NOMO-1 (cell line): ENCODE data around the gene ECEL1.

Experiments
- DNase-seq, 2 experiments: peaks; one replicate each; lab custom pipeline; 2025; ENCODE audit not compliant: unreplicated experiment in 2 of 2; lab: John Stamatoyannopoulos, UW

ECEL1 gene

DNA sequence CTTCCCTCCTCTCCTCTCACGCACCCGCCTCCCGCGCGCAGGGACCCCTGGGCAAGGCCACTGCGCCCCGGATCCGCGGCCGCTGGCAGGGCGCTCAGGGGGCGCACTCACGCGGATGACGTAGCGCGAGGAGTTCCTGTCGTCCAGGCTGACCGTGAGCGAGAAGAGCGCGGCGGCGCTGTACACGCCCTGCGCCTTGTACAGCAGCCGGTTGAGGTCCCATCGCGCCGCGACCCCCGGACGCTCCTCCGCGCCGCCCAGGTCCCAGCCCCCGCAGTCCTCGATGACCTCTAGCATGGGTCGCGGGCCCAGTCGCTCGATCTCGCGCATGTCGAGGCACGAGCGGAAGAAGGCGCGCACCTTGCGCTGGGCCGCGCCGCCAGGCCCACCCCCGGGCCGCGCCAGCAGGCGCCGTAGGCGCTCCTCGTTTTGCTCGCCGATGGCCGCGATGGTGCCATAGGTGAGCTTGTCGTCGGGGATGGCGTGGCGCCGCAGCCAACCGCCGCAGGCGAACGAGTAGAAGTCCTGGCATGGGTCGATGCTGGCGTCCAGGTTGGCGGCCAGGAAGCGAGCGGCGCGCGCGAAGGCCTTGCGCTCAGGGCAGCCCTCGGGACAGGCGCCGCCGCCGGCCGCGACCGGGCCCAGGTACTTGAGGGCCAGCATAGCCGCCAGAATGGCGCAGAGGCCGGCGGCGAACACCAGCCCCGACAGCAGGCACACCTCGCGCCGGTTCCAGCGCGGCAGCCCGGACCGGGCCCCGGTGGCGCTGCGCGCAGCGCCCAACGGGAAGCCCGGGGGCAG lies 1.7 kb downstream of the ECEL1 start:
- no peak for DNase-seq

- DNase-seq = no peak
These were observed 2.3 kb downstream of the ECEL1 start for GRCh38 chr2:232485348-232485756.

DNA sequence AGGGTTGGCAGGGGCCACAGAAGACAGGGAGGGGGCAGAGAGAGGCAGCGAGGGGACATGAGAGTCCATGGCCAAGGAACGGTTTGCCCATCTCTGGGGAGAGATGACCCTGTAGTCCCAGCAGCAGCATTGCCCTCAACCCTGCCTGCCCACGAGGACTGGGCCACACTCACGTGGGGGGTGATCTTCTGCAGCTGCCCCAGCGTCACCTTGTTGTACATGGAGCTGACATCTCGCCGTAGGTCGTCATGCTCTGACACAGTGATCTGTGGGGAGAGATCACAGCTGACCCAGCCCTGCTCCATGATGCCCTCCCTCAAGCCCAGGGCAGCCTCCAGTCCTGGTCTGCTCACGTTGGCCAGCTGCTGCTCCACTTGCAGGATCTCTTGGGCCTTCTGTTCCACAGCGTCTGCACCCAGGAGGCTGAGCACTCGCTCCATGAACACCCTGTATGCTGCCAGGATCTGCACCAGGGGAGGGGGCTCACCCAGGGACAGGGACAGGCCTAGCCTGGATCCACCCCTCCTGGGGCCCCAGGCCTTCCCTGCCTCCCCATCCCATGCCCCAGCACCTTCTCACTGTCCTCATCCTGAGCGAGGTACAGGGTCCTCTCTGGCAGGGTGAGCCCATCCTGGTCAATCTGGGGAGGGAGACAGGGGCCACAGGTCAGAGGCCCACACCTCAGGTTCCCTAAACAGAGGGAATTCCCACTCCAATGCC lies 2.8 kb downstream of the ECEL1 start:
- no peak for DNase-seq

GRCh38 chr2:232483923-232484627 lies 3.6 kb downstream of the ECEL1 start:
- no peak for DNase-seq

DNA sequence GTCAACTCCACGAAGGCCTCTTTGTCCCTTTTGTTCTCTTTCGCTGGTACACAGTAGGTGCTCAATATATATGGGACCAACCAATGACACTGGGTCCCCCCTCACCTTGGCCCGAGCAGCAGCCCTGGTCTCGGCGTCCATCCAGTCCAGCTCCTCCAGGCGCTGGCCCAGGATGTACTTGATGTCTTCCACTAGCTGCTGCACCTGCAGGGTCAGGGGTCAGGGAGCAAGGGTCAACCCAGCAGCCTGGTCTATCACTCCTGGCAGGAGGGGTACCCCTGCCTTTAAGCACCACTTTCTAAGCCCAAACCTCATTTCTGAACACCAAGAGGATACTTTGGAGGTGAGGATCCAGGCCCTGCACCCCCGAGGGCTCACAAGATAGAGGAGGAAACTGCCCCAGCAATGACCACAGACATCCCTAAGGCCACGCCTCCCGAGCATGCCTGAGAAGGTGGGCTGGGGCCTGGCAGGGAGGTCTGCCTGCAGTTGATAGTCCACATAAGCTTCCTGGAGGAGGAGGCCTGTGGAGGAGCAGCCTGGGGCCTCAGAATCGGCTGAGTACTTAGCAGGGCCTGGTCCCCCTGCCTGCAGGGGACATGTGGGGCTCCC lies 4.2 kb downstream of the ECEL1 start:
- DNase-seq = no peak

GRCh38 chr2:232482301-232483238 lies 5.1 kb downstream of the ECEL1 start:
- no peak for DNase-seq

- no peak for DNase-seq
These were observed 6.1 kb downstream of the ECEL1 start for GRCh38 chr2:232481322-232482140.

GRCh38 chr2:232480201-232481190 lies 7.1 kb downstream of the ECEL1 start:
- no peak for DNase-seq

DNA sequence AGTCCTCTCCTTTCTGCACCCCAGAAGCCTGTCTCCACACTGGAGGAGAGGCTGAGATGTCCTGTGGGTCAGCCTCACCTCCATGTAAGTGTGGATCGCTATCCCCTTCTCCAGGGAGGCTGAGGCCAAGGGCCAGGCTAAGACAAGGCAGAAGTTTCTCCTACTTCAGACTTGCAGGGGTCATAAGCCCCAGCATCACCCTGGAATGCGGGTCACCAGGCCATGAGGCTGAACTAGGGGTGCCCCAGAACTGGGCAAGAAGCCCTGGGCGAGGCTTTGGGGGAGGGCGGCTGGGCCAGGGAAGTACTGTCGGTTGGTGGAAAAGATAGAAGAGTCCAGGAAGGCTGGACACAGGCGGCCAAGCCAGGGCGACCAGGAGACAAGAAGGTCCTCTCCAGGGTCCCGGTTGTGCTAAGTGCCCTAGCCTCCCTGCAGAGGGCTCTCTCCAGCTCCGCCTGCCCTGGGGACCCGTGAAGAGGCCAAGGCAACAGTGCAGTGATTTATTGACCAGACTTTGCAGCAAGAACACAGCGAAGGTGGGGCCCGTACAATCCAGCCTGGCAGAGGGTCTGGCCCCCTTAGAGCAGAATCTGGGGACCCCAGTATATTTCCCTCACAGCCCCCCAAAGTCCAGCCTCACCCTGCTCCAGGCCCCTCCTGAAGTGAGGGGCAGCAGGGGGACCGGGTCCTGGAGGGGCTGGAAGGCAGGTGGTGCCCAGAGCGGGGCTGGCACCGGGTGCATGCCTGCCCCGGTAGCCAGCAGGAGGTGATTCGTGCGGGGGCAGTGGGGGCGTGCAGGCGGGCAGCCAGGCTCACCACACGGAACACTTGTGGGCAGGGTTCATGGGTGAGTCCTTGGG lies 8.1 kb downstream of the ECEL1 start:
- no peak for DNase-seq

GRCh38 chr2:232478571-232479340 lies 8.9 kb downstream of the ECEL1 start:
- DNase-seq = no peak

DNA sequence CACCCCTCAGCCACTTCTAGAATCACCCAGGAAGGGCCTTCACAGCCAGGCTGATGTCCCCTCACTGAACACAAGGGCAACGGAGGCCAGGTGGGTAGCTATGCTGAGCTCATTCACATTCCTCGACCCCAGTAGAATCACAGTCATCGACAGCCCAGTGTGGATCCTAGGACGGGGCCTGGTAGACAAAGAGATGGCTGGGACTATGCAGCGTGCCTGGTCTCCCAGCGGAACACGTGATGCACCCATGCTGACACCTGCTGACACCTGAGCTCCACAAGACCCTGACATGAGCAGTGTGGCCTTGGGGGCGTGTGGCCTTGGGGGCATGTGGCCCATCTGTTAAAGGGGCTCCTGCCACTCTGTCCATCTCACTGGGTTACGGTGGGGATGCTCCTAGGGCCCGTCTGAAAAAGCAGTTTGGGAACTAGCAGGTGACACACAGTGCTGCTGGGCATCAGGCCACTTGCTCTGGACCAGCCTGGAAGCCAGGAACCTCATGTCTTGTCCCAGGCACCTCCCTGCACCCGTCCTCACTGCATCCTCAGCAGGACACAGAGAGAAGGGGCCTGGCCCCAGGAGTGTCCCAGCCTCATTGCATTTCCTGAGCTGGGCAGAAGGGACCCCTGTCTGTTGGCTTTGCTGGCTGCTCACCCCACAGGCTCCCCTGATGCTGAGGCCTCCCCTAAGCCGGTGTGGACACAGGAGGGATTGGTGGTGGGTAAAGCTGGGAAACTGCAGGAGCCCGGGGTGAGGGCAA lies 9.7 kb downstream of the ECEL1 start:
- no peak for DNase-seq

DNA sequence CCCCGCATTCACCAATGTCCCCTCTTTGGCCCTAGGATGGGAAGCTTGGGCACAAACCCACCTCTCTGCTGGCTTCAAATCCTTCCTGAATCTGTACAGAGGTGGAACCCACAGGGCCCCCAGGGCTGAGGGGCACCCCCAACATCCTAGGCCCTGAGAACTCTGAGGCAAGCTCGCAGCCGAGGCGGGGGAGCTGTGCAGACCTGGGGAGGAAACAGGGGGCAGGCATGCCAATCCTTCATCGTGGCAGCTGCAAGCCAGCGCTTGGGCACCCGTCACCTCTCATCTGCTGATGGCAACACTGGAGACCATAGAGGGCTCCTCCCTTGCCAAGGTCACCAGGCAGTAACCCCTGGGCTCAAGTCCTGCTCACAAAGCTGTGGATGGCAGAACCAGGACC lies 10.8 kb downstream of the ECEL1 start:
- DNase-seq = no peak

DNA sequence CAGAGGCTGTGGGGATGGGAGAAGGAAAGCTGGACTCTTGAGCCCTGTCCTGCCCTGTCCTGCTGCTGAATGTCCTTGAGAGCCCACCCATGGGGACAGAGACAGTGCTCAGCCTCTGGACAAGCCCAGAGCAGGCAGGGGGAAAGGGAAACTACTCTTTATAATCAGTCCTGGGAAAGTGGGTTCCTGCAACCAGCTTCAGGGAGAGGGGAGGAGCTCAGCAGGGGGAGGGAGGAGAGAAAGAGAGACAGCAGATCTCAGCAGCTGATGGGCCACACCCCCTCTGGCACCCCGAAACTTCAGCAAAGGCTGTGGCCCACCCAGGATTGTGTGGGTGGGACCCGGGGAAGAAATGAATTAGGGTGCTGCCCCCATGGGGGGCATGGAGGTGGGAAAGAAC lies 11.6 kb downstream of the ECEL1 start:
- no peak for DNase-seq

- no peak for DNase-seq
These were observed 14.2 kb downstream of the ECEL1 start for GRCh38 chr2:232473467-232473890.

GRCh38 chr2:232466221-232466620 lies 21.4 kb downstream of the ECEL1 start:
- peak; percentile 12 to 72 for DNase-seq

DNA sequence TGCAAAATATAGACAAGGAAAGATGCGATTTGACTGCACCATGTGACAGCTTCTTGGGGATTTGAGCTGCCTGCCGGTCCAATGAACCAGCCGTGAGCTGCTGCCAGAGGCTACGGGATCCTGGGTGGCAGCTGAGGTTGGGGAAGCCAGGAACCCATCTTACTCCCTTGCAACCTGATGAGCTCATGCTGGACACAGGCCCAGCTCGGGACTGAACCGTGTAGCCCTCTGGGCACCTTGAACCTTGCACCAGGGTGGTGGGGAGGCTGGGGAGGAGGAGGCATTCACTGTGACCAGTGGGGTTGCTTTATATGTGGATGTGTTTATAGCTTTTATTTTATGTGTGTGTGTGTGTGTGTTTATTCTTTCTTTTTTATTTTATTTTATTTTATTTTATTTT lies 22.6 kb downstream of the ECEL1 start:
- no peak for DNase-seq
